ENCODE results near the gene ANAPC15. TPM values are rescaled to one million over a fixed set of nuclear protein-coding genes. Genes with fewer than 3 reads are reported as not detected.

Gene ANAPC15
- total and polyA plus RNA-seq, 2 of the 13 experiments (the other 11 are each of a cell fraction or from before 2014, with no cell fraction given), result 18.8 to 25.7 TPM

DNA sequence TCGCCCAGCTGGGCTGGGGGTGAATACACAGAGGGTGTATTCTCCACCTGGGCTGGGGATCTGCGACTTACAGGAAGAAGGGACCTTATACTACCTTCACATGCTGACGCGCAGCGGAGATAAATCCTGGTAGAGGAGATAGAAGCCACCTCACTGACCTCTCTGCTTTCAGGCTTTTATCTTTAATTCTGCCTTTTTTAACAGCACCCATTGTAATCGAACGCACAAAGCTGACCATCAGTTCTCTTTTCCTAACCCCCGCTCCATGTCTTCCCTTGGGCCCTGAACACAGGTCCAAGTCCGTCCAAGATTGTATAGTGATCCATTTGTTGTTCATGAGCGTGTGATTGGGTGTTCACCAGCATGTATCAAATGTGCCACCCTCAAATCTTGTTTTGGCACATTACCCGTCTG is 8.7 kb downstream of the ANAPC15 start (continued):
- TF ChIP-seq, protein P1, sequence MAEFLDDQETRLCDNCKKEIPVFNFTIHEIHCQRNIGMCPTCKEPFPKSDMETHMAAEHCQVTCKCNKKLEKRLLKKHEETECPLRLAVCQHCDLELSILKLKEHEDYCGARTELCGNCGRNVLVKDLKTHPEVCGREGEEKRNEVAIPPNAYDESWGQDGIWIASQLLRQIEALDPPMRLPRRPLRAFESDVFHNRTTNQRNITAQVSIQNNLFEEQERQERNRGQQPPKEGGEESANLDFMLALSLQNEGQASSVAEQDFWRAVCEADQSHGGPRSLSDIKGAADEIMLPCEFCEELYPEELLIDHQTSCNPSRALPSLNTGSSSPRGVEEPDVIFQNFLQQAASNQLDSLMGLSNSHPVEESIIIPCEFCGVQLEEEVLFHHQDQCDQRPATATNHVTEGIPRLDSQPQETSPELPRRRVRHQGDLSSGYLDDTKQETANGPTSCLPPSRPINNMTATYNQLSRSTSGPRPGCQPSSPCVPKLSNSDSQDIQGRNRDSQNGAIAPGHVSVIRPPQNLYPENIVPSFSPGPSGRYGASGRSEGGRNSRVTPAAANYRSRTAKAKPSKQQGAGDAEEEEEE (CRISPR knock-in tag; IDR thresholded peaks at IDR 0.05; ENCODE audit: borderline replicate concordance), result no peak
- TF ChIP-seq TAF1 (CRISPR knock-in tag; IDR thresholded peaks at IDR 0.05) (no peak), ZNF678 (CRISPR knock-in tag; IDR thresholded peaks at IDR 0.05) (no peak), ZSCAN30 (CRISPR knock-in tag; IDR thresholded peaks at IDR 0.05) (no peak), HOXA9 (CRISPR knock-in tag; IDR thresholded peaks at IDR 0.05; ENCODE audit: borderline replicate concordance) (no peak), NR1H2 (CRISPR knock-in tag; IDR thresholded peaks at IDR 0.05; ENCODE audit: borderline replicate concordance, low read depth) (no peak), ZNF878 (CRISPR knock-in tag; IDR thresholded peaks at IDR 0.05) (no peak), ZNF660 (CRISPR knock-in tag; IDR thresholded peaks at IDR 0.05; ENCODE audit: borderline replicate concordance, low read depth) (no peak), EP300 (IDR thresholded peaks at IDR 0.05; ENCODE audit: low read depth in 2 of 2, low read length in 2 of 2) (no peak), EP300 (CRISPR knock-in tag; IDR thresholded peaks at IDR 0.05; ENCODE audit: borderline replicate concordance) (no peak), KDM4B (CRISPR knock-in tag; IDR thresholded peaks at IDR 0.05) (no peak), HDAC6 (IDR thresholded peaks at IDR 0.05; ENCODE audit: low read depth, low read length) (no peak), ZNF432 (CRISPR knock-in tag; IDR thresholded peaks at IDR 0.05; ENCODE audit: borderline replicate concordance) (no peak), KLF11 (CRISPR knock-in tag; IDR thresholded peaks at IDR 0.05) (no peak), SALL1 (CRISPR knock-in tag; IDR thresholded peaks at IDR 0.05) (no peak), PITX1 (CRISPR knock-in tag; IDR thresholded peaks at IDR 0.05) (no peak), SETDB1 (CRISPR knock-in tag; IDR thresholded peaks at IDR 0.05; ENCODE audit: borderline replicate concordance) (no peak)
- TF ChIP-seq, protein P2, sequence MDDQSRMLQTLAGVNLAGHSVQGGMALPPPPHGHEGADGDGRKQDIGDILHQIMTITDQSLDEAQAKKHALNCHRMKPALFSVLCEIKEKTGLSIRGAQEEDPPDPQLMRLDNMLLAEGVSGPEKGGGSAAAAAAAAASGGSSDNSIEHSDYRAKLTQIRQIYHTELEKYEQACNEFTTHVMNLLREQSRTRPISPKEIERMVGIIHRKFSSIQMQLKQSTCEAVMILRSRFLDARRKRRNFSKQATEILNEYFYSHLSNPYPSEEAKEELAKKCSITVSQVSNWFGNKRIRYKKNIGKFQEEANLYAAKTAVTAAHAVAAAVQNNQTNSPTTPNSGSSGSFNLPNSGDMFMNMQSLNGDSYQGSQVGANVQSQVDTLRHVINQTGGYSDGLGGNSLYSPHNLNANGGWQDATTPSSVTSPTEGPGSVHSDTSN (CRISPR knock-in tag; IDR thresholded peaks at IDR 0.05; ENCODE audit: borderline replicate concordance), result no peak
- TF ChIP-seq, protein P3, sequence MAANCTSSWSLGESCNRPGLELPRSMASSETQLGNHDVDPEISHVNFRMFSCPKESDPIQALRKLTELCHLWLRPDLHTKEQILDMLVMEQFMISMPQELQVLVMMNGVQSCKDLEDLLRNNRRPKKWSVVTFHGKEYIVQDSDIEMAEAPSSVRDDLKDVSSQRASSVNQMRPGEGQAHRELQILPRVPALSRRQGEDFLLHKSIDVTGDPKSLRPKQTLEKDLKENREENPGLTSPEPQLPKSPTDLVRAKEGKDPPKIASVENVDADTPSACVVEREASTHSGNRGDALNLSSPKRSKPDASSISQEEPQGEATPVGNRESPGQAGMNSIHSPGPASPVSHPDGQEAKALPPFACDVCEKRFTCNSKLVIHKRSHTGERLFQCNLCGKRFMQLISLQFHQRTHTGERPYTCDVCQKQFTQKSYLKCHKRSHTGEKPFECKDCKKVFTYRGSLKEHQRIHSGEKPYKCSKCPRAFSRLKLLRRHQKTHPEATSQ (CRISPR knock-in tag; IDR thresholded peaks at IDR 0.05; ENCODE audit: borderline replicate concordance), result no peak
- TF ChIP-seq, protein P4, sequence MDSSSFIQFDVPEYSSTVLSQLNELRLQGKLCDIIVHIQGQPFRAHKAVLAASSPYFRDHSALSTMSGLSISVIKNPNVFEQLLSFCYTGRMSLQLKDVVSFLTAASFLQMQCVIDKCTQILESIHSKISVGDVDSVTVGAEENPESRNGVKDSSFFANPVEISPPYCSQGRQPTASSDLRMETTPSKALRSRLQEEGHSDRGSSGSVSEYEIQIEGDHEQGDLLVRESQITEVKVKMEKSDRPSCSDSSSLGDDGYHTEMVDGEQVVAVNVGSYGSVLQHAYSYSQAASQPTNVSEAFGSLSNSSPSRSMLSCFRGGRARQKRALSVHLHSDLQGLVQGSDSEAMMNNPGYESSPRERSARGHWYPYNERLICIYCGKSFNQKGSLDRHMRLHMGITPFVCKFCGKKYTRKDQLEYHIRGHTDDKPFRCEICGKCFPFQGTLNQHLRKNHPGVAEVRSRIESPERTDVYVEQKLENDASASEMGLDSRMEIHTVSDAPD (CRISPR knock-in tag; IDR thresholded peaks at IDR 0.05), result no peak
- TF ChIP-seq, protein P5, sequence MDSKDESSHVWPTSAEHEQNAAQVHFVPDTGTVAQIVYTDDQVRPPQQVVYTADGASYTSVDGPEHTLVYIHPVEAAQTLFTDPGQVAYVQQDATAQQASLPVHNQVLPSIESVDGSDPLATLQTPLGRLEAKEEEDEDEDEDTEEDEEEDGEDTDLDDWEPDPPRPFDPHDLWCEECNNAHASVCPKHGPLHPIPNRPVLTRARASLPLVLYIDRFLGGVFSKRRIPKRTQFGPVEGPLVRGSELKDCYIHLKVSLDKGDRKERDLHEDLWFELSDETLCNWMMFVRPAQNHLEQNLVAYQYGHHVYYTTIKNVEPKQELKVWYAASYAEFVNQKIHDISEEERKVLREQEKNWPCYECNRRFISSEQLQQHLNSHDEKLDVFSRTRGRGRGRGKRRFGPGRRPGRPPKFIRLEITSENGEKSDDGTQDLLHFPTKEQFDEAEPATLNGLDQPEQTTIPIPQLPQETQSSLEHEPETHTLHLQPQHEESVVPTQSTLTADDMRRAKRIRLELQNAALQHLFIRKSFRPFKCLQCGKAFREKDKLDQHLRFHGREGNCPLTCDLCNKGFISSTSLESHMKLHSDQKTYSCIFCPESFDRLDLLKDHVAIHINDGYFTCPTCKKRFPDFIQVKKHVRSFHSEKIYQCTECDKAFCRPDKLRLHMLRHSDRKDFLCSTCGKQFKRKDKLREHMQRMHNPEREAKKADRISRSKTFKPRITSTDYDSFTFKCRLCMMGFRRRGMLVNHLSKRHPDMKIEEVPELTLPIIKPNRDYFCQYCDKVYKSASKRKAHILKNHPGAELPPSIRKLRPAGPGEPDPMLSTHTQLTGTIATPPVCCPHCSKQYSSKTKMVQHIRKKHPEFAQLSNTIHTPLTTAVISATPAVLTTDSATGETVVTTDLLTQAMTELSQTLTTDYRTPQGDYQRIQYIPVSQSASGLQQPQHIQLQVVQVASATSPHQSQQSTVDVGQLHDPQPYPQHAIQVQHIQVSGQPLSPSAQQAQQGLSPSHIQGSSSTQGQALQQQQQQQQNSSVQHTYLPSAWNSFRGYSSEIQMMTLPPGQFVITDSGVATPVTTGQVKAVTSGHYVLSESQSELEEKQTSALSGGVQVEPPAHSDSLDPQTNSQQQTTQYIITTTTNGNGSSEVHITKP (CRISPR knock-in tag; IDR thresholded peaks at IDR 0.05; ENCODE audit: low read depth), result 0 out of 2 replicates have a peak, but pooled peaks have one; percentile 21
